Retinal pigment epithelial cell (primary cell): ENCODE results near the gene BZW1.

ENCODE experiments used
- DNase-seq: peaks from one replicate; pipeline ENCODE4 v3.0.0-alpha.2; 2010; ENCODE audit warnings: low read depth
- H3K4me3 ChIP-seq: 2 replicates; pipeline ENCODE4 v1.5.1; 2011; ENCODE audit warnings: mild to moderate bottlenecking, low read length, control low read depth, moderate library complexity
- CTCF ChIP-seq: conservative IDR thresholded peaks from 2 replicates; pipeline ENCODE4 v1.5.1; 2011; ENCODE audit warnings: low read depth, low read length, control low read depth, inconsistent platforms

Gene BZW1

GRCh38 chr2:200781616-200782015 lies 30.1 kb upstream of the BZW1 start:
- DNase-seq = no peak
- H3K4me3 ChIP-seq = no peak overlapping the region
- no peak for TF ChIP-seq CTCF

- no peak for TF ChIP-seq CTCF
- H3K4me3 ChIP-seq = no peak overlapping the region
- DNase-seq = no peak
These were observed 29.5 kb upstream of the BZW1 start for GRCh38 chr2:200782251-200782650.

GRCh38 chr2:200784215-200784614 lies 27.5 kb upstream of the BZW1 start:
- no peak overlapping the region for H3K4me3 ChIP-seq
- no peak for TF ChIP-seq CTCF
- DNase-seq = no peak

GRCh38 chr2:200786423-200786822 lies 25.3 kb upstream of the BZW1 start:
- no peak for DNase-seq
- no peak overlapping the region for H3K4me3 ChIP-seq

GRCh38 chr2:200786826-200787225 lies 24.9 kb upstream of the BZW1 start:
- TF ChIP-seq CTCF = no peak
- no peak overlapping the region for H3K4me3 ChIP-seq
- no peak for DNase-seq

More at GRCh38 chr2:200786423-200786822, 25.3 kb upstream of the BZW1 start:
- no peak for TF ChIP-seq CTCF

GRCh38 chr2:200787351-200788120 lies 24.2 kb upstream of the BZW1 start:
- DNase-seq = peak; percentile 80
- TF ChIP-seq CTCF = no peak
- H3K4me3 ChIP-seq = no peak overlapping the region

GRCh38 chr2:200788121-200788718 lies 23.5 kb upstream of the BZW1 start:
- no peak for DNase-seq
- no peak overlapping the region for H3K4me3 ChIP-seq
- no peak for TF ChIP-seq CTCF
